SK-N-SH treated with all-trans-retinoic acid at 6 μM for 48 hours (cell line): Measurements from ENCODE around the gene SLC22A25.

Source experiments
- ATAC-seq: fragments of 200-7000 bp; cut with Tn5 transposase; 3 replicates; pipeline ENCODE4 v1.9.1; 2020; ENCODE audit warnings: mild to moderate bottlenecking, moderate library complexity
- ARNTL ChIP-seq: fragments of 450-650 bp; formaldehyde crosslinking; IDR thresholded peaks from 2 replicates; pipeline ENCODE4 v1.5.0; 2020; ENCODE audit warnings: low read depth, mild to moderate bottlenecking, moderate library complexity, borderline replicate concordance
- BACH2 ChIP-seq: fragments of 250-450 bp; sonication (Bioruptor Pico); IDR thresholded peaks from 2 replicates; pipeline ENCODE4 v1.9.0; 2021; ENCODE audit warnings: mild to moderate bottlenecking, borderline replicate concordance
- CSDC2 ChIP-seq: fragments of 250-450 bp; sonication (Bioruptor Pico); IDR thresholded peaks from 2 replicates; pipeline ENCODE4 v1.5.0; 2020; ENCODE audit warnings: mild to moderate bottlenecking, moderate library complexity
- ESRRG ChIP-seq: fragments of 250-450 bp; sonication (Bioruptor Pico); IDR thresholded peaks from 2 replicates; pipeline ENCODE4 v1.6.1; 2021; ENCODE audit warnings: mild to moderate bottlenecking
- GLIS3 ChIP-seq: fragments of 250-450 bp; sonication (Bioruptor Pico); IDR thresholded peaks from 2 replicates; pipeline ENCODE4 v1.5.0; 2020; ENCODE audit warnings: mild to moderate bottlenecking, moderate library complexity
- ISL1 ChIP-seq: fragments of 250-450 bp; sonication (Bioruptor Pico); IDR thresholded peaks from 2 replicates; pipeline ENCODE4 v2.1.2; 2022; ENCODE audit warnings: mild to moderate bottlenecking, moderate library complexity
- OSR1 ChIP-seq: fragments of 250-450 bp; sonication (Bioruptor Pico); IDR thresholded peaks from 2 replicates; pipeline ENCODE4 v1.8.0; 2022; ENCODE audit warnings: moderate library complexity, mild to moderate bottlenecking, inconsistent platforms
- PPARA ChIP-seq: fragments of 250-450 bp; sonication (Bioruptor Pico); IDR thresholded peaks from 2 replicates; pipeline ENCODE4 v1.5.0; 2020; ENCODE audit warnings: mild to moderate bottlenecking, borderline replicate concordance
- RARB ChIP-seq: fragments of 250-450 bp; sonication (Bioruptor Pico); IDR thresholded peaks from 2 replicates; pipeline ENCODE4 v1.8.0; 2021; ENCODE audit warnings: mild to moderate bottlenecking, moderate library complexity
- SNAI2 ChIP-seq: fragments of 250-450 bp; sonication (Bioruptor Pico); IDR thresholded peaks from 2 replicates; pipeline ENCODE4 v1.5.0; 2020; ENCODE audit warnings: mild to moderate bottlenecking, moderate library complexity
- TCF4 ChIP-seq: fragments of 250-450 bp; sonication (Bioruptor Pico); IDR thresholded peaks from 2 replicates; pipeline ENCODE4 v1.8.0; 2021; ENCODE audit warnings: mild to moderate bottlenecking, moderate library complexity, borderline replicate concordance
- TOX ChIP-seq: fragments of 250-450 bp; sonication (Bioruptor Pico); IDR thresholded peaks from 2 replicates; pipeline ENCODE4 v1.8.0; 2021; ENCODE audit warnings: mild to moderate bottlenecking, moderate library complexity, borderline replicate concordance
- ZFP3 ChIP-seq: fragments of 250-450 bp; sonication (Bioruptor Pico); IDR thresholded peaks from 2 replicates; pipeline ENCODE4 v1.5.0; 2020; ENCODE audit warnings: mild to moderate bottlenecking, moderate library complexity
- ZFP30 ChIP-seq: fragments of 450-650 bp; formaldehyde crosslinking; IDR thresholded peaks from 2 replicates; pipeline ENCODE4 v1.5.0; 2022; ENCODE audit warnings: mild to moderate bottlenecking, moderate library complexity
- ZNF70 ChIP-seq: fragments of 450-650 bp; formaldehyde crosslinking; IDR thresholded peaks from 2 replicates; pipeline ENCODE4 v1.5.0; 2020; ENCODE audit warnings: mild to moderate bottlenecking, moderate library complexity
- ZNF8 ChIP-seq: fragments of 450-650 bp; formaldehyde crosslinking; IDR thresholded peaks from 2 replicates; pipeline ENCODE4 v1.5.0; 2020; ENCODE audit warnings: mild to moderate bottlenecking, moderate library complexity
- TF ChIP-seq, protein P1 (sequence below): fragments of 250-450 bp; sonication (Bioruptor Pico); IDR thresholded peaks from 2 replicates; pipeline ENCODE4 v1.5.1; 2020; ENCODE audit warnings: low read depth, mild to moderate bottlenecking, moderate library complexity
- TF ChIP-seq, protein P2 (sequence below): fragments of 250-450 bp; sonication (Bioruptor Pico); IDR thresholded peaks from 2 replicates; pipeline ENCODE4 v1.5.0; 2020; ENCODE audit warnings: mild to moderate bottlenecking, moderate library complexity
- TF ChIP-seq, protein P3 (sequence below): fragments of 250-450 bp; sonication (Bioruptor Pico); IDR thresholded peaks from 2 replicates; pipeline ENCODE4 v1.8.0; 2020; ENCODE audit warnings: mild to moderate bottlenecking, moderate library complexity, borderline replicate concordance
- TF ChIP-seq, protein P4 (sequence below): fragments of 250-450 bp; sonication (Bioruptor Pico); IDR thresholded peaks from 2 replicates; pipeline ENCODE4 v1.8.0; 2021; ENCODE audit warnings: low read depth, mild to moderate bottlenecking, moderate library complexity, borderline replicate concordance

The SLC22A25 gene

DNA sequence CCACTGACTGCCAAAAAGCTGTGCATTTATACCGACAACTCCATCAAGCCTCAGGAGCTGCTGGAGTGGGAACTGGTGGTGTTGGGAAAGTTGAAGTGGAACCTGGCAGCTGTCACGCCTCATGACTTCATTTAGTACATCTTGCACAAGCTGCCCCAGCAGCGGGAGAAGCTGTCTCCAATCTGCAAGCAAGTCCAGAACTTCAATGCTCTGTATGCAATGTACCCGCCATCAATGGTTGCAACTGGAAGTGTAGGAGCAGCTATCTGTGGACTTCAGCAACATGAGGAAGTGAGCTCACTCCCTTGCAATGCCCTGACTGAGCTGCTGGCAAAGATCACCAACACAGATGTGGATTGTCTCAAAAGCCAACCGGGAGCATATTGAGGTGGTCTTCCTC is at the start of gene SLC22A25:
SLC22A25 (minus strand) TSS at position 67 of the 400 bp plus-strand sequence. CDS start 13,947 bp downstream, outside the sequence.
- no peak for ATAC-seq
- TF ChIP-seq CSDC2 (CRISPR knock-in tag), result no peak
- TF ChIP-seq ZNF70, result no peak
- no peak for TF ChIP-seq TOX (CRISPR knock-in tag)
- TF ChIP-seq SNAI2 (CRISPR knock-in tag), result no peak
- TF ChIP-seq, protein P1, sequence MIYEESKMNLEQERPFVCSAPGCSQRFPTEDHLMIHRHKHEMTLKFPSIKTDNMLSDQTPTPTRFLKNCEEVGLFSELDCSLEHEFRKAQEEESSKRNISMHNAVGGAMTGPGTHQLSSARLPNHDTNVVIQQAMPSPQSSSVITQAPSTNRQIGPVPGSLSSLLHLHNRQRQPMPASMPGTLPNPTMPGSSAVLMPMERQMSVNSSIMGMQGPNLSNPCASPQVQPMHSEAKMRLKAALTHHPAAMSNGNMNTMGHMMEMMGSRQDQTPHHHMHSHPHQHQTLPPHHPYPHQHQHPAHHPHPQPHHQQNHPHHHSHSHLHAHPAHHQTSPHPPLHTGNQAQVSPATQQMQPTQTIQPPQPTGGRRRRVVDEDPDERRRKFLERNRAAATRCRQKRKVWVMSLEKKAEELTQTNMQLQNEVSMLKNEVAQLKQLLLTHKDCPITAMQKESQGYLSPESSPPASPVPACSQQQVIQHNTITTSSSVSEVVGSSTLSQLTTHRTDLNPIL, result no peak
- TF ChIP-seq, protein P2, sequence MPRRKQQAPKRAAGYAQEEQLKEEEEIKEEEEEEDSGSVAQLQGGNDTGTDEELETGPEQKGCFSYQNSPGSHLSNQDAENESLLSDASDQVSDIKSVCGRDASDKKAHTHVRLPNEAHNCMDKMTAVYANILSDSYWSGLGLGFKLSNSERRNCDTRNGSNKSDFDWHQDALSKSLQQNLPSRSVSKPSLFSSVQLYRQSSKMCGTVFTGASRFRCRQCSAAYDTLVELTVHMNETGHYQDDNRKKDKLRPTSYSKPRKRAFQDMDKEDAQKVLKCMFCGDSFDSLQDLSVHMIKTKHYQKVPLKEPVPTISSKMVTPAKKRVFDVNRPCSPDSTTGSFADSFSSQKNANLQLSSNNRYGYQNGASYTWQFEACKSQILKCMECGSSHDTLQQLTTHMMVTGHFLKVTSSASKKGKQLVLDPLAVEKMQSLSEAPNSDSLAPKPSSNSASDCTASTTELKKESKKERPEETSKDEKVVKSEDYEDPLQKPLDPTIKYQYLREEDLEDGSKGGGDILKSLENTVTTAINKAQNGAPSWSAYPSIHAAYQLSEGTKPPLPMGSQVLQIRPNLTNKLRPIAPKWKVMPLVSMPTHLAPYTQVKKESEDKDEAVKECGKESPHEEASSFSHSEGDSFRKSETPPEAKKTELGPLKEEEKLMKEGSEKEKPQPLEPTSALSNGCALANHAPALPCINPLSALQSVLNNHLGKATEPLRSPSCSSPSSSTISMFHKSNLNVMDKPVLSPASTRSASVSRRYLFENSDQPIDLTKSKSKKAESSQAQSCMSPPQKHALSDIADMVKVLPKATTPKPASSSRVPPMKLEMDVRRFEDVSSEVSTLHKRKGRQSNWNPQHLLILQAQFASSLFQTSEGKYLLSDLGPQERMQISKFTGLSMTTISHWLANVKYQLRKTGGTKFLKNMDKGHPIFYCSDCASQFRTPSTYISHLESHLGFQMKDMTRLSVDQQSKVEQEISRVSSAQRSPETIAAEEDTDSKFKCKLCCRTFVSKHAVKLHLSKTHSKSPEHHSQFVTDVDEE (CRISPR knock-in tag), result no peak
- no peak for TF ChIP-seq PPARA (CRISPR knock-in tag)
- no peak for TF ChIP-seq TCF4 (CRISPR knock-in tag)

DNA sequence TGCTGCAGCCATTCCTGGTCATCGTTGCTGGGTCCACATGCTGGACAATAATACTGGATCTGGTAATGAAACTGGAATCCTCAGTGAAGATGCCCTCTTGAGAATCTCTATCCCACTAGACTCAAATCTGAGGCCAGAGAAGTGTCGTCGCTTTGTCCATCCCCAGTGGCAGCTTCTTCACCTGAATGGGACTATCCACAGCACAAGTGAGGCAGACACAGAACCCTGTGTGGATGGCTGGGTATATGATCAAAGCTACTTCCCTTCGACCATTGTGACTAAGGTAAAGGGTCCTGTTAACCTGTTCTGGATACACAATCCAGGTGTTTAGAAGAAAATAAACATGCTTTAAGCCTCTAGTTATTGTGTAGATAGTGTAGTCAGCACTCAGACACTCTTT is 46.9 kb upstream of the SLC22A25 start:
- no peak for TF ChIP-seq ESRRG (CRISPR knock-in tag)
- no peak for TF ChIP-seq TOX (CRISPR knock-in tag)
- TF ChIP-seq OSR1 (CRISPR knock-in tag), result no peak
- TF ChIP-seq, protein P3, sequence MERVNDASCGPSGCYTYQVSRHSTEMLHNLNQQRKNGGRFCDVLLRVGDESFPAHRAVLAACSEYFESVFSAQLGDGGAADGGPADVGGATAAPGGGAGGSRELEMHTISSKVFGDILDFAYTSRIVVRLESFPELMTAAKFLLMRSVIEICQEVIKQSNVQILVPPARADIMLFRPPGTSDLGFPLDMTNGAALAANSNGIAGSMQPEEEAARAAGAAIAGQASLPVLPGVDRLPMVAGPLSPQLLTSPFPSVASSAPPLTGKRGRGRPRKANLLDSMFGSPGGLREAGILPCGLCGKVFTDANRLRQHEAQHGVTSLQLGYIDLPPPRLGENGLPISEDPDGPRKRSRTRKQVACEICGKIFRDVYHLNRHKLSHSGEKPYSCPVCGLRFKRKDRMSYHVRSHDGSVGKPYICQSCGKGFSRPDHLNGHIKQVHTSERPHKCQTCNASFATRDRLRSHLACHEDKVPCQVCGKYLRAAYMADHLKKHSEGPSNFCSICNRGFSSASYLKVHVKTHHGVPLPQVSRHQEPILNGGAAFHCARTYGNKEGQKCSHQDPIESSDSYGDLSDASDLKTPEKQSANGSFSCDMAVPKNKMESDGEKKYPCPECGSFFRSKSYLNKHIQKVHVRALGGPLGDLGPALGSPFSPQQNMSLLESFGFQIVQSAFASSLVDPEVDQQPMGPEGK, result no peak
- no peak for TF ChIP-seq ZNF8
- TF ChIP-seq, protein P2 (CRISPR knock-in tag), result no peak
- TF ChIP-seq, protein P4, sequence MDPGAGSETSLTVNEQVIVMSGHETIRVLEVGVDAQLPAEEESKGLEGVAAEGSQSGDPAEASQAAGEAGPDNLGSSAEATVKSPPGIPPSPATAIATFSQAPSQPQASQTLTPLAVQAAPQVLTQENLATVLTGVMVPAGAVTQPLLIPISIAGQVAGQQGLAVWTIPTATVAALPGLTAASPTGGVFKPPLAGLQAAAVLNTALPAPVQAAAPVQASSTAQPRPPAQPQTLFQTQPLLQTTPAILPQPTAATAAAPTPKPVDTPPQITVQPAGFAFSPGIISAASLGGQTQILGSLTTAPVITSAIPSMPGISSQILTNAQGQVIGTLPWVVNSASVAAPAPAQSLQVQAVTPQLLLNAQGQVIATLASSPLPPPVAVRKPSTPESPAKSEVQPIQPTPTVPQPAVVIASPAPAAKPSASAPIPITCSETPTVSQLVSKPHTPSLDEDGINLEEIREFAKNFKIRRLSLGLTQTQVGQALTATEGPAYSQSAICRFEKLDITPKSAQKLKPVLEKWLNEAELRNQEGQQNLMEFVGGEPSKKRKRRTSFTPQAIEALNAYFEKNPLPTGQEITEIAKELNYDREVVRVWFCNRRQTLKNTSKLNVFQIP (CRISPR knock-in tag), result no peak
- no peak for TF ChIP-seq GLIS3 (CRISPR knock-in tag)
- TF ChIP-seq, all 23 proteins: peak for 0
- ATAC-seq, result no peak

DNA sequence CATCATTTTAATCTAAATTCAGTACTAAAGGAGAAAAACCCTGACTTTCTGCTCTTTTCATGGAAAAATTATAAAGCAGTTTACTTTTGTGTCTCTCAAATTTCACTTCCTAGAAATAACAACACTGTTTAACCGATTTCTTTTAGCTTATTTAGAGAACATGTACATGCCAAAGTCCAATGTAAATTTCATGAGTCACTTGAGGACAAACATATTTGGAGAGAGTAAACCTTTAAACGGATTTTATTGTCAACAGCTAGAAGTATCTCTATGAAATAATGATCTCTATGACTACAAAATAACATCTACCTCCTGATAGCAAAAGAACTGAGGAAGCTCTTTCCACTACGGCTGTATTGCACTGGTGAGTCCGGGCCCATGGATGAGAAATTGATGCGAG is 46.3 kb upstream of the SLC22A25 start:
- TF ChIP-seq ISL1 (CRISPR knock-in tag) (no peak), RARB (CRISPR knock-in tag) (no peak), BACH2 (CRISPR knock-in tag) (no peak)
- no peak for ATAC-seq

DNA sequence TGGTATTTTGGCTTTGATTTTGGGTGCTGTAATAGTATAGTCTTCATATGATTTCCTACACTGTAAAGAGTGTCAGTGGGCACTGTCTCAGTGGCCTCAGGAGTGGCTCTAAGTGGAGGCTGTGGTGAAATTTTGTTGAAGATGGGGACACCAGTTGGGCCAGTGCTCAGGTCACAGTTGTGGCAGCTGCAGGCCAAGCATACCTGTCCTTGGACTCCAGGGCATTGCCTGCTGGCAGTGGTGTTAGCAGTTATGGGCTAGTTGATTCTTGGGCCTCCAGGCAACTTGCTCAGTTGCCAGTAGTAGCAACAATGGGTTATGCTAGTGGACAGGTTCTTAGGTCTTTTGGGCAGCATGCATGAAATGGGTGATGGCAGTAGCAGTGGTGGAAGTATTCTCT is 39.2 kb upstream of the SLC22A25 start:
- no peak for ATAC-seq

More for the DNA sequence above, 39.2 kb upstream of the SLC22A25 start:
- TF ChIP-seq ZFP3 (CRISPR knock-in tag), result no peak
- no peak for TF ChIP-seq CSDC2 (CRISPR knock-in tag)
- no peak for TF ChIP-seq ZFP30 (CRISPR knock-in tag)
- no peak for TF ChIP-seq PPARA (CRISPR knock-in tag)
- TF ChIP-seq ARNTL (CRISPR knock-in tag), result no peak
- no peak for TF ChIP-seq GLIS3 (CRISPR knock-in tag)
- TF ChIP-seq ESRRG (CRISPR knock-in tag), result no peak
